Measurements from ENCODE around the gene RHOB.

DNA sequence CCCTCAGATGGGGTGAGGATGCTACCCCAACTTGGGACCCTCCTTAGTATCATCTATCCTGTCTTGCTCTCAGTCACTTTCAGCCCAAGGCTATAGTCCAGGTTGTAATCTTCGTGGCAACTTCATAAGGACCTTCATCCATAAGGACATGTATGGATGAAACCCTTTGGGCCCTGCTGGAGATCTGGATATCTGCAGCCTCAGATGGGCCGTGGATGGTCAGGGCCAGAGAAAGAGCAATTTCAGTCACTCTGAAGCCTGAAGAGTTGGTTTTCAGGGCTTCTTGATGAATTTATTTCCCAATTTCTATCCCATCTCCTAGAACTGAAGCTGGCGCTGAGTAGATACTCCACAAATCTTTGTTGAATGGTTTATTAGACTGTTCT is 28.7 kb downstream of the RHOB start:
- TF ChIP-seq, protein P1, sequence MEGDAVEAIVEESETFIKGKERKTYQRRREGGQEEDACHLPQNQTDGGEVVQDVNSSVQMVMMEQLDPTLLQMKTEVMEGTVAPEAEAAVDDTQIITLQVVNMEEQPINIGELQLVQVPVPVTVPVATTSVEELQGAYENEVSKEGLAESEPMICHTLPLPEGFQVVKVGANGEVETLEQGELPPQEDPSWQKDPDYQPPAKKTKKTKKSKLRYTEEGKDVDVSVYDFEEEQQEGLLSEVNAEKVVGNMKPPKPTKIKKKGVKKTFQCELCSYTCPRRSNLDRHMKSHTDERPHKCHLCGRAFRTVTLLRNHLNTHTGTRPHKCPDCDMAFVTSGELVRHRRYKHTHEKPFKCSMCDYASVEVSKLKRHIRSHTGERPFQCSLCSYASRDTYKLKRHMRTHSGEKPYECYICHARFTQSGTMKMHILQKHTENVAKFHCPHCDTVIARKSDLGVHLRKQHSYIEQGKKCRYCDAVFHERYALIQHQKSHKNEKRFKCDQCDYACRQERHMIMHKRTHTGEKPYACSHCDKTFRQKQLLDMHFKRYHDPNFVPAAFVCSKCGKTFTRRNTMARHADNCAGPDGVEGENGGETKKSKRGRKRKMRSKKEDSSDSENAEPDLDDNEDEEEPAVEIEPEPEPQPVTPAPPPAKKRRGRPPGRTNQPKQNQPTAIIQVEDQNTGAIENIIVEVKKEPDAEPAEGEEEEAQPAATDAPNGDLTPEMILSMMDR (IDR thresholded peaks at IDR 0.05): no peak
- TF ChIP-seq POLR2AphosphoS5 (IDR thresholded peaks at IDR 0.05; ENCODE audit: insufficient read depth in 1 of 2, low read depth in 1 of 2): no peak
